SK-N-SH (cell line): Measurements from ENCODE around the gene PRELID3B. TPM values are rescaled to one million over a fixed set of nuclear protein-coding genes. Genes with fewer than 3 reads are reported as not detected.

Source experiments
- CTCF ChIA-PET: fragments of 300-600, 350-600 bp; formaldehyde crosslinking; extraction: SDS; loops from one replicate; lab custom pipeline; 2021; lab: Yijun Ruan, JAX
- POLR2A ChIA-PET: fragments of 350-600 bp; sonication (Branson Sonifier 250); formaldehyde crosslinking; extraction: SDS; loops from one replicate; lab custom pipeline; 2020; ENCODE audit warnings: antibody characterized with exemption, inconsistent platforms; lab: Yijun Ruan, JAX
- DNase-seq: peaks from one replicate; pipeline ENCODE4 v3.0.0; 2012
- H2AFZ ChIP-seq: fragments of 200-600 bp; sonication (generic); 2 replicates; pipeline ENCODE4 v1.8.1; 2016; ENCODE audit warnings: antibody characterized with exemption, mild to moderate bottlenecking, low read depth
- H3F3A ChIP-seq: fragments of 200-600 bp; sonication (generic); replicated peaks from 2 replicates; pipeline ENCODE3; 2016; ENCODE audit warnings: antibody characterized with exemption, mild to moderate bottlenecking; ENCODE audit not compliant: insufficient read depth
- H3K27ac ChIP-seq, 2 experiments: fragments of 200-500 bp in 1 of 2; fragments of 200-600 bp in 1 of 2; sonication (Bioruptor generic) in 1 of 2; sonication (generic), shearing (Covaris generic) in 1 of 2; 2 replicates each; pipeline versions ENCODE4 v1.5.1 to v1.6.1; 2014 to 2016; ENCODE audit warnings: low read depth in 2 of 2, inconsistent platforms in 1 of 2, low read length in 1 of 2, mild to moderate bottlenecking in 1 of 2, mixed read lengths in 1 of 2
- H3K27me3 ChIP-seq: fragments of 200-600 bp; sonication (generic), shearing (Covaris generic); 2 replicates; pipeline ENCODE4 v1.6.1; 2016; ENCODE audit warnings: mixed run types; ENCODE audit not compliant: insufficient read depth
- H3K36me3 ChIP-seq, 2 experiments: fragments of 200-500 bp in 1 of 2; fragments of 200-600 bp in 1 of 2; sonication (Bioruptor generic) in 1 of 2; sonication (generic) in 1 of 2; replicated peaks in 1 of 2; 2 replicates each; pipeline versions ENCODE3 to v1.5.1; 2014 to 2016; ENCODE audit warnings: low read length in 1 of 2, mild to moderate bottlenecking in 1 of 2; ENCODE audit not compliant: insufficient read depth in 2 of 2, control insufficient read depth in 1 of 2
- H3K4me1 ChIP-seq, 2 experiments: fragments of 200-500 bp in 1 of 2; fragments of 200-600 bp in 1 of 2; sonication (Bioruptor generic) in 1 of 2; sonication (generic), shearing (Covaris generic) in 1 of 2; 2 replicates each; pipeline versions ENCODE4 v1.5.1 to v1.6.1; 2014 to 2016; ENCODE audit warnings: low read depth in 1 of 2, low read length in 1 of 2, mixed run types in 1 of 2; ENCODE audit not compliant: insufficient read depth in 2 of 2, control insufficient read depth in 1 of 2
- H3K4me2 ChIP-seq: fragments of 200-600 bp; sonication (generic), shearing (Covaris generic); 2 replicates; pipeline ENCODE4 v1.6.1; 2017; ENCODE audit warnings: mixed run types
- H3K4me3 ChIP-seq, 2 experiments: fragments of 200-500 bp in 1 of 2; fragments of 200-600 bp in 1 of 2; sonication (Bioruptor generic) in 1 of 2; sonication (generic), shearing (Covaris generic) in 1 of 2; 2 replicates each; pipeline versions ENCODE4 v1.5.1 to v1.8.1; 2014 to 2016; ENCODE audit warnings: low read depth in 2 of 2, inconsistent platforms in 1 of 2, low read length in 1 of 2, mild to moderate bottlenecking in 1 of 2, mixed read lengths in 1 of 2, moderate library complexity in 1 of 2
- H3K79me2 ChIP-seq: fragments of 200-600 bp; sonication (generic); 2 replicates; pipeline ENCODE4 v1.8.1; 2017; ENCODE audit warnings: mild to moderate bottlenecking; ENCODE audit not compliant: insufficient read depth
- H3K9ac ChIP-seq: fragments of 200-600 bp; sonication (generic); 2 replicates; pipeline ENCODE4 v1.6.1; 2017; ENCODE audit warnings: mixed run types
- H3K9me2 ChIP-seq: fragments of 200-600 bp; sonication (generic); 2 replicates; pipeline ENCODE4 v1.6.1; 2017; ENCODE audit warnings: mixed run types
- H3K9me3 ChIP-seq: fragments of 200-600 bp; sonication (generic); 2 replicates; pipeline ENCODE4 v1.6.1; 2017; ENCODE audit warnings: mixed run types, mild to moderate bottlenecking, moderate library complexity
- H4K20me1 ChIP-seq: fragments of 200-600 bp; sonication (generic); 2 replicates; pipeline ENCODE4 v1.6.1; 2017; ENCODE audit warnings: mild to moderate bottlenecking, mixed run types; ENCODE audit not compliant: insufficient read depth
- ELF1 ChIP-seq: IDR thresholded peaks from 2 replicates; pipeline ENCODE4 v1.4.0; 2012
- EP300 ChIP-seq, 2 experiments: IDR thresholded peaks; 2 replicates each; pipeline versions ENCODE4 v1.4.0 to v1.6.1; 2012; ENCODE audit warnings: borderline replicate concordance in 1 of 2, low read depth in 1 of 2, low read length in 1 of 2
- EZH2phosphoT487 ChIP-seq: fragments of 200-600 bp; sonication (generic); IDR thresholded peaks from 2 replicates; pipeline ENCODE4 v1.6.1; 2017; ENCODE audit warnings: low read depth, mixed run types, mild to moderate bottlenecking, antibody characterized with exemption, moderate library complexity, borderline replicate concordance
- FOXJ3 ChIP-seq: sonication (generic); formaldehyde crosslinking; IDR thresholded peaks from 2 replicates; pipeline ENCODE4 v1.5.1; 2020; ENCODE audit warnings: mild to moderate bottlenecking, missing genetic modification reagents
- IRF3 ChIP-seq: fragments of 150-350 bp; IDR thresholded peaks from 2 replicates; pipeline ENCODE4 v1.6.1; 2016; ENCODE audit warnings: mild to moderate bottlenecking, low read depth, low read length
- JUND ChIP-seq: IDR thresholded peaks from 2 replicates; pipeline ENCODE4 v1.4.0; 2012
- MEF2A ChIP-seq: IDR thresholded peaks from 2 replicates; pipeline ENCODE4 v1.4.0; 2012; ENCODE audit warnings: low read depth, borderline replicate concordance
- MXI1 ChIP-seq: IDR thresholded peaks from 2 replicates; pipeline ENCODE4 v1.6.1; 2012; ENCODE audit warnings: mild to moderate bottlenecking, low read depth, low read length, improper control_type of control experiment
- NFIC ChIP-seq: IDR thresholded peaks from 2 replicates; pipeline ENCODE4 v1.4.0; 2012; ENCODE audit warnings: borderline replicate concordance
- RFX5 ChIP-seq: IDR thresholded peaks from 2 replicates; pipeline ENCODE4 v1.6.1; 2012; ENCODE audit warnings: mild to moderate bottlenecking, improper control_type of control experiment, low read length
- RXRA ChIP-seq: IDR thresholded peaks from 2 replicates; pipeline ENCODE4 v1.4.0; 2012; ENCODE audit warnings: low read depth, mild to moderate bottlenecking, borderline replicate concordance
- SIN3A ChIP-seq: IDR thresholded peaks from 2 replicates; pipeline ENCODE4 v1.6.1; 2012; ENCODE audit warnings: low read depth, mild to moderate bottlenecking, low read length, moderate library complexity, borderline replicate concordance
- SMC3 ChIP-seq: IDR thresholded peaks from 2 replicates; pipeline ENCODE4 v1.6.1; 2012; ENCODE audit warnings: low read depth, low read length, improper control_type of control experiment
- TAF1 ChIP-seq: IDR thresholded peaks from 2 replicates; pipeline ENCODE4 v1.6.1; 2012; ENCODE audit warnings: low read depth, mild to moderate bottlenecking, low read length, moderate library complexity, borderline replicate concordance
- TCF12 ChIP-seq: IDR thresholded peaks from 2 replicates; pipeline ENCODE4 v1.4.0; 2012
- USF1 ChIP-seq: IDR thresholded peaks from 2 replicates; pipeline ENCODE4 v1.4.0; 2012; ENCODE audit warnings: low read depth, borderline replicate concordance
- WGBS: methylation state at CpG from one replicate; pipeline ENCODE4 v1.1.6; 2017; ENCODE audit warnings: low lambda C conversion rate; 5-methylcytosine and 5-hydroxymethylcytosine counted together
- polyA plus RNA-seq, 3 experiments: library from polyadenylated mRNA; depleted of rRNA; stranded (reverse); fragments of >200 nt; gene quantifications; 2 replicates each; pipeline ENCODE4 v1.2.3, GENCODE V29; 2012
- TF ChIP-seq, protein P1 (sequence below): IDR thresholded peaks from 2 replicates; pipeline ENCODE4 v1.6.1; 2012; ENCODE audit warnings: mild to moderate bottlenecking, low read depth, low read length, moderate library complexity

Gene PRELID3B
- polyA plus RNA-seq, 1 of the 3 experiments (the other 2 are of a cell fraction), result 20.9 TPM

- TF ChIP-seq MEF2A, result no peak
- no peak for TF ChIP-seq EZH2phosphoT487
- no peak for TF ChIP-seq SMC3
- 0 out of 2 replicates have a peak, but pooled peaks have one; percentile 62 for TF ChIP-seq SIN3A
- no peak; the same call in 1 of the 2 replicates for TF ChIP-seq USF1
- peak; percentile 84 for TF ChIP-seq MXI1
- peak; percentile 54; the same call in 1 of the 2 replicates for TF ChIP-seq TAF1
- TF ChIP-seq JUND, result no peak; the same call in 1 of the 2 replicates
- TF ChIP-seq EP300 (IDR thresholded peaks at IDR 0.05; ENCODE audit: borderline replicate concordance in 1 of 2, low read depth in 1 of 2, low read length in 1 of 2), result 0 out of 4 replicates have a peak, but pooled peaks of 1 of the 2 experiments have one; percentile 1
- TF ChIP-seq IRF3, result peak; percentile 43; the same call in 1 of the 2 replicates
- TF ChIP-seq ELF1, result peak; percentile 52; the same call in 1 of the 2 replicates
- TF ChIP-seq RXRA, result no peak
- TF ChIP-seq RFX5, result peak; percentile 77
- no peak for TF ChIP-seq NFIC
- TF ChIP-seq, all 33 proteins: peak for 17
These were observed 10.4 kb downstream of the PRELID3B start, which contains the start of gene ATP5F1E (continued) for GRCh38 chr20:59032023-59032712.

- Histone ChIP-seq H3K27me3 (no peaks in the 10 kb centered on the region), H3K4me2 (peak overlapping the region; percentile 92)
- TF ChIP-seq USF1 (peak; percentile 60; the same call in 1 of the 2 replicates), TCF12 (no peak), FOXJ3 (CRISPR knock-in tag) (no peak), MEF2A (no peak), ELF1 (no peak)
- TF ChIP-seq, protein P1, sequence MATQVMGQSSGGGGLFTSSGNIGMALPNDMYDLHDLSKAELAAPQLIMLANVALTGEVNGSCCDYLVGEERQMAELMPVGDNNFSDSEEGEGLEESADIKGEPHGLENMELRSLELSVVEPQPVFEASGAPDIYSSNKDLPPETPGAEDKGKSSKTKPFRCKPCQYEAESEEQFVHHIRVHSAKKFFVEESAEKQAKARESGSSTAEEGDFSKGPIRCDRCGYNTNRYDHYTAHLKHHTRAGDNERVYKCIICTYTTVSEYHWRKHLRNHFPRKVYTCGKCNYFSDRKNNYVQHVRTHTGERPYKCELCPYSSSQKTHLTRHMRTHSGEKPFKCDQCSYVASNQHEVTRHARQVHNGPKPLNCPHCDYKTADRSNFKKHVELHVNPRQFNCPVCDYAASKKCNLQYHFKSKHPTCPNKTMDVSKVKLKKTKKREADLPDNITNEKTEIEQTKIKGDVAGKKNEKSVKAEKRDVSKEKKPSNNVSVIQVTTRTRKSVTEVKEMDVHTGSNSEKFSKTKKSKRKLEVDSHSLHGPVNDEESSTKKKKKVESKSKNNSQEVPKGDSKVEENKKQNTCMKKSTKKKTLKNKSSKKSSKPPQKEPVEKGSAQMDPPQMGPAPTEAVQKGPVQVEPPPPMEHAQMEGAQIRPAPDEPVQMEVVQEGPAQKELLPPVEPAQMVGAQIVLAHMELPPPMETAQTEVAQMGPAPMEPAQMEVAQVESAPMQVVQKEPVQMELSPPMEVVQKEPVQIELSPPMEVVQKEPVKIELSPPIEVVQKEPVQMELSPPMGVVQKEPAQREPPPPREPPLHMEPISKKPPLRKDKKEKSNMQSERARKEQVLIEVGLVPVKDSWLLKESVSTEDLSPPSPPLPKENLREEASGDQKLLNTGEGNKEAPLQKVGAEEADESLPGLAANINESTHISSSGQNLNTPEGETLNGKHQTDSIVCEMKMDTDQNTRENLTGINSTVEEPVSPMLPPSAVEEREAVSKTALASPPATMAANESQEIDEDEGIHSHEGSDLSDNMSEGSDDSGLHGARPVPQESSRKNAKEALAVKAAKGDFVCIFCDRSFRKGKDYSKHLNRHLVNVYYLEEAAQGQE, result no peak
- TF ChIP-seq, all 33 proteins: peak for 1
- peak overlapping the region; percentile 76 to 91 for H3K27ac ChIP-seq
- H2AFZ ChIP-seq, result peak overlapping the region; percentile 70; the same call in 1 of the 2 replicates
- peak overlapping the region; percentile 91 for H3K9ac ChIP-seq
- peaks cover 60% of the 10 kb centered on the region for H3K79me2 ChIP-seq
- H4K20me1 ChIP-seq, result peaks cover 27% of the 10 kb centered on the region
- CTCF ChIA-PET, result interaction anchor here (1.0 to 3.8 kb wide), 9 partner anchors 9 to 487 kb away, joined by 3 to 17 read pairs (median 5); no protein-coding TSS in a partner anchor
- peak overlapping the region; percentile 78 to 91 for H3K4me3 ChIP-seq
- no peaks in the 10 kb centered on the region for H3K9me2 ChIP-seq
- POLR2A ChIA-PET, result interaction anchor here (1.0 to 1.9 kb wide), 12 partner anchors 11 to 373 kb away, joined by 3 to 11 read pairs (median 5); partner anchors contain the start of genes PRELID3B and TUBB1
- peaks cover 54 to 74% of the 10 kb centered on the region in 2 experiments for H3K36me3 ChIP-seq
- no peak for DNase-seq
- peaks cover 30 to 44% of the 10 kb centered on the region in 2 experiments; a peak in 3 of 4 replicates for H3K4me1 ChIP-seq
- no peaks in the 10 kb centered on the region for H3K9me3 ChIP-seq
- peaks cover 23% of the 10 kb centered on the region for H3F3A ChIP-seq
- 13% methylated on average over 8 of the region's 13 CpGs for WGBS
These were observed 11.0 kb downstream of the PRELID3B start for GRCh38 chr20:59031564-59032022.
